ENCODE data around the gene IFNAR1.

IFNAR1 gene

DNA sequence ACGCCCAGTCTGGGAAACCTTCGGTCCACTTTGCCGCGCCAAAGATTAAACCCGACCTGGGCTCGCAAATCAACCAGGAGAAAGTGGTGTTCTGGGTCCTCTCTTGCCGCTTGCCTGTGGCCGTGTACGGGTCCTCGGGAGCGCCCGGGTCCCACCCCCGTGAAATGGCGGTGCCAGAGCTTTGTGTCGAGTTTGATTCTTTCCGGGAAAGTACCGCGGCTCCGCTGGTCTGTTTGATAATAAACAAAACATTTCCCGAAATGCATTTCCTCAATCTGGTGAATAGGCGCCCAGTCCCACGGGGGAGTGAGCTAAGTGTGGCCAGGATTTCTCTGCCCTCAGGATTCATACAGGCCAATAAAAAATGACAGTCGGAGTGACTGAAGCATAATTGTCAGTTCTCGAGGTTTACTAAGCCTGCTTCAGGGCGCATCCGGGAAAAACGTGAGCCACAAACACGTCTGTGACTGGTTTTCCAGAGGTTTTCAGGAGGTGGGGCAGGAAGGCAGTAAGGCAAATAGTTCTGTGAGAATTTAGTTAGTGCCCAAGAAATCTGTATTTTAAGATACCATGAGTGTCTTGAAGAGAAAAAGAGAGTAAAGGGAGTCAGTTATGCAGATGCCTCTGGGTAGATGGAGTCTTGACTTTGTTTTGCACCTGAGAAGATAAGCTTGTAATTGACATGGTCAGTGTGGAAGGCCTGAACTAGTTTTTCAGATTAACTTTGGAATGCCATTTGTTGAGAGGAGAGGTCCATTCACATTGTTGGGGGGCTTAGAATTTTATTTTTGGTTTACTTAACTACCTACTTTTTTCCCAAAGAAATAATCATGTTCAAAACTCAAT, 675 bp downstream of the IFNAR1 start:
- no peaks in the 10 kb centered on the region for H3K27me3 ChIP-seq (ENCODE audit: control insufficient read depth in 3 of 3, insufficient read depth in 3 of 3, low read depth in 1 of 3, low read length in 3 of 3)
- H2BK5ac ChIP-seq (ENCODE audit: low read length) = peak overlapping the region; percentile 69
- peak overlapping the region; percentile 99 for H4K8ac ChIP-seq (ENCODE audit: low read depth, low read length)
- peak overlapping the region; percentile 72 for H4K91ac ChIP-seq (ENCODE audit: low read depth, low read length, poor library complexity)
- peak overlapping the region; percentile 69 for H3K4me2 ChIP-seq (ENCODE audit: insufficient read depth, low read length, poor library complexity, severe bottlenecking)
- H3K4me3 ChIP-seq (ENCODE audit: low read length in 2 of 2) = peak overlapping the region; percentile 74 to 95
- H3K23ac ChIP-seq (ENCODE audit: low read depth, low read length, poor library complexity) = peak overlapping the region; percentile 99
- peaks cover 0 to 13% of the 10 kb centered on the region in 2 donors for H3K36me3 ChIP-seq (replicated peaks in 1 of 2; ENCODE audit: control insufficient read depth in 2 of 2, insufficient read depth in 2 of 2, low read length in 2 of 2)
- peaks cover 2 to 14% of the 10 kb centered on the region in 2 donors for H3K9me3 ChIP-seq (replicated peaks in 1 of 2; ENCODE audit: control insufficient read depth in 2 of 2, insufficient read depth in 1 of 2, low read depth in 1 of 2, low read length in 2 of 2)
- H3K18ac ChIP-seq (ENCODE audit: low read length) = peak overlapping the region; percentile 100
- H3K4me1 ChIP-seq (ENCODE audit: control insufficient read depth in 2 of 2, insufficient read depth in 1 of 2, low read depth in 1 of 2, low read length in 2 of 2) = no peaks in the 10 kb centered on the region
- H3K9ac ChIP-seq (ENCODE audit: low read depth, low read length, poor library complexity) = peak overlapping the region; percentile 100
- peak overlapping the region; percentile 63 for H2AK5ac ChIP-seq (ENCODE audit: low read depth, low read length)
- DNase-seq (ENCODE audit: low spot score) = peak; percentile 5
- H3K79me1 ChIP-seq (ENCODE audit: low read depth, low read length) = peaks cover 2% of the 10 kb centered on the region
- no peak overlapping the region for H2BK120ac ChIP-seq (ENCODE audit: low read depth, low read length)
- no CpG with 5 or more reads among the region's 28 CpGs for WGBS, 2 donors (ENCODE audit: extremely low coverage in 2 of 2, insufficient read length in 2 of 2, insufficient replicate concordance in 1 of 2)
- peak overlapping the region; percentile 58 for H2BK12ac ChIP-seq (ENCODE audit: low read length)
- H3K4ac ChIP-seq (ENCODE audit: low read length) = peak overlapping the region; percentile 98
- peak overlapping the region; percentile 94 for H2AFZ ChIP-seq (ENCODE audit: low read length)
- no peak overlapping the region for H3K27ac ChIP-seq (replicated peaks; ENCODE audit: low read length)
- peak overlapping the region; percentile 13 for H2BK15ac ChIP-seq (ENCODE audit: low read length)
- peak overlapping the region; percentile 100 for H3K14ac ChIP-seq (ENCODE audit: low read length)

DNA sequence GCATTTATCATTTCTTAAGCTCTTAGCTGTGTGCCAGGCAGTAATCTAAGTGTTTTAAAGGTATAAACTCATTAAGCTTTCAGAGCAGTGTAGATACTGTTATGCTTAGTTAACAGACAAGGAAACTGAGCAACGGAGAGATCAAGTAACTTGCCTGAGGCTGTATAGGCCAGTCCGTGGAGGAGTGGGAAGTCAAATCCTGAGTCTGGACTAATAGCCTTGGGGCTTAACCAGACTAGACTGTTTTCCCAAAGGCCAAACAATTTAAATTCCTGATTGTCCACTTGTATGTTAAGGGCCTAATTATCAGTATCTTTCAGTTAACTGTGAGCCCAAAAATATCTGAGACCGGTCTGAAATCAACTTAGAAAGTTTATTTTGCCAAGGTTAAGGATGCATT, 2.6 kb downstream of the IFNAR1 start:
- Histone ChIP-seq H2BK15ac (ENCODE audit: low read length) (no peak overlapping the region), H3K27me3 (ENCODE audit: control insufficient read depth in 3 of 3, insufficient read depth in 3 of 3, low read depth in 1 of 3, low read length in 3 of 3) (no peaks in the 10 kb centered on the region), H4K8ac (ENCODE audit: low read depth, low read length) (no peak overlapping the region), H2AK5ac (ENCODE audit: low read depth, low read length) (no peak overlapping the region), H3K9ac (ENCODE audit: low read depth, low read length, poor library complexity) (no peak overlapping the region), H3K4ac (ENCODE audit: low read length) (no peak overlapping the region), H3K36me3 (replicated peaks in 1 of 2; ENCODE audit: control insufficient read depth in 2 of 2, insufficient read depth in 2 of 2, low read length in 2 of 2) (peaks cover 11 to 25% of the 10 kb centered on the region in 2 donors), H3K9me3 (replicated peaks in 1 of 2; ENCODE audit: control insufficient read depth in 2 of 2, insufficient read depth in 1 of 2, low read depth in 1 of 2, low read length in 2 of 2) (peaks cover 18 to 33% of the 10 kb centered on the region in 2 donors), H3K79me1 (ENCODE audit: low read depth, low read length) (peaks cover 4% of the 10 kb centered on the region), H3K14ac (ENCODE audit: low read length) (no peak overlapping the region), H3K4me3 (ENCODE audit: low read length in 2 of 2) (no peak overlapping the region), H3K18ac (ENCODE audit: low read length) (no peak overlapping the region), H2BK120ac (ENCODE audit: low read depth, low read length) (no peak overlapping the region), H3K4me1 (ENCODE audit: control insufficient read depth in 2 of 2, insufficient read depth in 1 of 2, low read depth in 1 of 2, low read length in 2 of 2) (no peaks in the 10 kb centered on the region), H4K91ac (ENCODE audit: low read depth, low read length, poor library complexity) (no peak overlapping the region), H3K23ac (ENCODE audit: low read depth, low read length, poor library complexity) (no peak overlapping the region), H2AFZ (ENCODE audit: low read length) (no peak overlapping the region), H2BK5ac (ENCODE audit: low read length) (no peak overlapping the region), H3K4me2 (ENCODE audit: insufficient read depth, low read length, poor library complexity, severe bottlenecking) (no peak overlapping the region), H3K27ac (replicated peaks; ENCODE audit: low read length) (no peak overlapping the region), H2BK12ac (ENCODE audit: low read length) (no peak overlapping the region)
- no peak for DNase-seq (ENCODE audit: low spot score)
- WGBS, 2 donors (ENCODE audit: extremely low coverage in 2 of 2, insufficient read length in 2 of 2, insufficient replicate concordance in 1 of 2) = no CpG with 5 or more reads among the region's 3 CpGs

DNA sequence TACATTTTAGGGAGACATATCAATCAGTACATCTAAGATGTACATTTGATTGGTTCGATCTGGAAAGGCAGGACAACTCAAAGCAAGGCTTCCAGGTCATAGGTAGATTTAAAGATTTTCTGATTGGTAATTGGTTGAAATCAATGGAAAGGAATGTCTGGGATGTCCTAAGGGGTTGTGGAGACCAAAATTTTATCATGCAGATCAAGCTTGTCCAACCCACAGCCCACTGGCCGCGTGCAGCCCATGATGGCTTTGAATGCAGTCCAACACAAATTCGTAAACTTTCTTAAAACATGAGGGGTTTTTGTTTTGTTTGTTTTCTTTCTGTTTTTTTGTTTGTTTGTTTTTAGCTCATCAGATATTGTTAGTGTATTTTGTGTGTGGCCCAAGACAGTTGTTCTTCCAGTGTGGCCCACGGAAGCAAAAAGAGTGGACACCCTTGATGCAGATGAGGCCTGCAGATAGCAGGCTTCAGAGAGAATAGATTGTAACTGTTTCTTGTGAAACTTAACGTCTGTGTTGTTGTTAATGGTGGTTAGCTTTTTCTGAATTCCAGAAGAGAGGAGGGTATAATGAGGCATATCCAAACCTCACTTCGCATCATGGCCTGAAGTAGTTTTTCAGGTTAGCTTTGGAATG, 3.1 kb downstream of the IFNAR1 start:
- no peak overlapping the region for H3K4ac ChIP-seq (ENCODE audit: low read length)
- H3K79me1 ChIP-seq (ENCODE audit: low read depth, low read length) = peaks cover 4% of the 10 kb centered on the region
- no peak overlapping the region for H3K4me2 ChIP-seq (ENCODE audit: insufficient read depth, low read length, poor library complexity, severe bottlenecking)
- H3K4me1 ChIP-seq (ENCODE audit: control insufficient read depth in 2 of 2, insufficient read depth in 1 of 2, low read depth in 1 of 2, low read length in 2 of 2) = no peaks in the 10 kb centered on the region
- H3K27me3 ChIP-seq (ENCODE audit: control insufficient read depth in 3 of 3, insufficient read depth in 3 of 3, low read depth in 1 of 3, low read length in 3 of 3) = no peaks in the 10 kb centered on the region
- no peak overlapping the region for H2BK12ac ChIP-seq (ENCODE audit: low read length)
- peaks cover 18 to 38% of the 10 kb centered on the region in 2 donors for H3K9me3 ChIP-seq (replicated peaks in 1 of 2; ENCODE audit: control insufficient read depth in 2 of 2, insufficient read depth in 1 of 2, low read depth in 1 of 2, low read length in 2 of 2)
- H2AK5ac ChIP-seq (ENCODE audit: low read depth, low read length) = no peak overlapping the region
- no peak overlapping the region for H2BK120ac ChIP-seq (ENCODE audit: low read depth, low read length)
- H4K8ac ChIP-seq (ENCODE audit: low read depth, low read length) = no peak overlapping the region
- no peak overlapping the region for H4K91ac ChIP-seq (ENCODE audit: low read depth, low read length, poor library complexity)
- H3K27ac ChIP-seq (replicated peaks; ENCODE audit: low read length) = no peak overlapping the region
- no peak overlapping the region for H2AFZ ChIP-seq (ENCODE audit: low read length)
- DNase-seq (ENCODE audit: low spot score) = no peak
- H2BK15ac ChIP-seq (ENCODE audit: low read length) = no peak overlapping the region
- no CpG with 5 or more reads among the region's 7 CpGs for WGBS, 2 donors (ENCODE audit: extremely low coverage in 2 of 2, insufficient read length in 2 of 2, insufficient replicate concordance in 1 of 2)
- no peak overlapping the region for H3K23ac ChIP-seq (ENCODE audit: low read depth, low read length, poor library complexity)
- no peak overlapping the region for H3K18ac ChIP-seq (ENCODE audit: low read length)
- H3K14ac ChIP-seq (ENCODE audit: low read length) = no peak overlapping the region
- no peak overlapping the region for H2BK5ac ChIP-seq (ENCODE audit: low read length)
- H3K9ac ChIP-seq (ENCODE audit: low read depth, low read length, poor library complexity) = no peak overlapping the region
- no peak overlapping the region for H3K4me3 ChIP-seq (ENCODE audit: low read length in 2 of 2)
- peaks cover 11 to 27% of the 10 kb centered on the region in 2 donors for H3K36me3 ChIP-seq (replicated peaks in 1 of 2; ENCODE audit: control insufficient read depth in 2 of 2, insufficient read depth in 2 of 2, low read length in 2 of 2)

DNA sequence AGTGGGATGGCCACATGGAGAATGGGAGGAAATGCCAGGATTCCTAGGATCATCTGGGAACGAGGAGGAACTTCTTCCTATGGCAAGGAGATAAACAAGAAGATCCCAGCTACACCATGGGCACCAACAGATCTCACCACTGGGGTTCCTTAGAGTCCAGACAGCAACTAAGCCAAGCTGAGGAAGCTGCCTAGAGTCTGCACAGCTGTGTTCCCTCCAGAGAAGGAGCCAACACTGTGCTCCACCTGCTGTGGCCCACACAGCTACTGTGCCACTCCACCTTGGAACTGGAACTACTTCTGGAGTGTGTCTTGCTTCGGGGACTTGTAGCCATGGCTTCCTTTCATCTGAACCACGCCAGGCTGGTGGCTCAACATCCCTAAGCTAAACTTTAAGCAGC, 6.0 kb downstream of the IFNAR1 start:
- no peak overlapping the region for H4K91ac ChIP-seq (ENCODE audit: low read depth, low read length, poor library complexity)
- peaks cover 28 to 60% of the 10 kb centered on the region in 2 donors for H3K9me3 ChIP-seq (replicated peaks in 1 of 2; ENCODE audit: control insufficient read depth in 2 of 2, insufficient read depth in 1 of 2, low read depth in 1 of 2, low read length in 2 of 2)
- no peak overlapping the region for H2BK15ac ChIP-seq (ENCODE audit: low read length)
- DNase-seq (ENCODE audit: low spot score) = no peak
- no peak overlapping the region for H2BK12ac ChIP-seq (ENCODE audit: low read length)
- WGBS, 2 donors (ENCODE audit: extremely low coverage in 2 of 2, insufficient read length in 2 of 2, insufficient replicate concordance in 1 of 2) = no CpG with 5 or more reads among the region's 3 CpGs
- no peak overlapping the region for H3K4me2 ChIP-seq (ENCODE audit: insufficient read depth, low read length, poor library complexity, severe bottlenecking)
- H4K8ac ChIP-seq (ENCODE audit: low read depth, low read length) = no peak overlapping the region
- H3K4me1 ChIP-seq (ENCODE audit: control insufficient read depth in 2 of 2, insufficient read depth in 1 of 2, low read depth in 1 of 2, low read length in 2 of 2) = no peaks in the 10 kb centered on the region
- H3K27me3 ChIP-seq (ENCODE audit: control insufficient read depth in 3 of 3, insufficient read depth in 3 of 3, low read depth in 1 of 3, low read length in 3 of 3) = no peaks in the 10 kb centered on the region
- no peak overlapping the region for H3K4me3 ChIP-seq (ENCODE audit: low read length in 2 of 2)
- no peak overlapping the region for H2AK5ac ChIP-seq (ENCODE audit: low read depth, low read length)
- no peak overlapping the region for H3K18ac ChIP-seq (ENCODE audit: low read length)
- H3K9ac ChIP-seq (ENCODE audit: low read depth, low read length, poor library complexity) = no peak overlapping the region
- peaks cover 2% of the 10 kb centered on the region for H3K79me1 ChIP-seq (ENCODE audit: low read depth, low read length)
- H3K4ac ChIP-seq (ENCODE audit: low read length) = no peak overlapping the region
- H3K36me3 ChIP-seq (replicated peaks in 1 of 2; ENCODE audit: control insufficient read depth in 2 of 2, insufficient read depth in 2 of 2, low read length in 2 of 2) = peaks cover 15 to 37% of the 10 kb centered on the region in 2 donors
- H3K14ac ChIP-seq (ENCODE audit: low read length) = no peak overlapping the region
- H3K23ac ChIP-seq (ENCODE audit: low read depth, low read length, poor library complexity) = no peak overlapping the region
- no peak overlapping the region for H3K27ac ChIP-seq (replicated peaks; ENCODE audit: low read length)
- no peak overlapping the region for H2BK120ac ChIP-seq (ENCODE audit: low read depth, low read length)
- H2AFZ ChIP-seq (ENCODE audit: low read length) = no peak overlapping the region
- H2BK5ac ChIP-seq (ENCODE audit: low read length) = no peak overlapping the region

Data from neuronal stem cell (in vitro differentiated cells).